Measurements from ENCODE around the gene KRT34.
"Not testable (repeated sequence)": the region's sequence is repeated elsewhere in the genome, so short reads cannot be mapped to it uniquely, and the experiment has no call there.

The KRT34 gene

GRCh38 chr17:41413982-41414381 is 31.9 kb upstream of the KRT34 start:
- Mint-ChIP-seq H3K4me3 (no peak overlapping the region), H3K4me1 (peaks cover 11% of the 10 kb centered on the region), H3K9me3 (no peaks in the 10 kb centered on the region), H3K27me3 (no peaks in the 10 kb centered on the region), H3K27ac (no peak overlapping the region)
- no peak for DNase-seq
- no peak for ATAC-seq

DNA sequence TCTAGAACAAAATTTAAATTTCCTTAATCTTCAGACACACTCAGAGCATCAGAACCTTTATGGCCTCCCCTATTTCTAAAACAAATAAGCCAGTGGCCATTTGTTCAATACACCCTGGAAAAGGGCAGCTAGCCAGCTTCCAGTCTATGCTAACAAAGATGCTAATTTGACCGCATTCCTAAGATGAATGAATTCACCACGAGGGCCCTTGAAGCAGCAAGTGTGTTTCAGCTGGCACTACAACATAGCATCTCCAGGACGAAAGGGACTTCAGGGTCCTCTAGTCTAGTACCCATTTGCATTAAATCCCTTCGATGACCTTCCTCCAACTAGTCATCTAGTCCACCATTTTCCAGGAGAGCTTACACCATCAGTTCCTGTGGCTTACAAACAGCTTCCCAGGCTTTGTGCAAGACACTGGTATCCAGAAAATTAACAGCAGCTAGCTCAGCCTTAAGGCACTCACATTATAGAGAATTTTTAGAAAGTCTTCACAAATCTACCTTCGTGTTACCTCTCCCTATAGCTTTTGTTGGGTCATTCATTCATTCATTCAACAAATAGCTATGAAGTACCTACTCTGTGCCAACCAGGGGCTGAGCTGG is 31.3 kb upstream of the KRT34 start:
- Mint-ChIP-seq H3K27ac (no peak overlapping the region), H3K4me3 (no peak overlapping the region), H3K4me1 (peaks cover 17% of the 10 kb centered on the region), H3K9me3 (no peaks in the 10 kb centered on the region), H3K27me3 (no peaks in the 10 kb centered on the region)
- DNase-seq, result no peak
- no peak for ATAC-seq

- peaks cover 15% of the 10 kb centered on the region for H3K4me1 Mint-ChIP-seq
- H3K27me3 Mint-ChIP-seq, result no peaks in the 10 kb centered on the region
- no peak overlapping the region for H3K4me3 Mint-ChIP-seq
- no peaks in the 10 kb centered on the region for H3K9me3 Mint-ChIP-seq
- ATAC-seq (no peak), DNase-seq (no peak)
- H3K27ac Mint-ChIP-seq, result no peak overlapping the region
Measured at GRCh38 chr17:41411072-41411840, 29.1 kb upstream of the KRT34 start.

DNA sequence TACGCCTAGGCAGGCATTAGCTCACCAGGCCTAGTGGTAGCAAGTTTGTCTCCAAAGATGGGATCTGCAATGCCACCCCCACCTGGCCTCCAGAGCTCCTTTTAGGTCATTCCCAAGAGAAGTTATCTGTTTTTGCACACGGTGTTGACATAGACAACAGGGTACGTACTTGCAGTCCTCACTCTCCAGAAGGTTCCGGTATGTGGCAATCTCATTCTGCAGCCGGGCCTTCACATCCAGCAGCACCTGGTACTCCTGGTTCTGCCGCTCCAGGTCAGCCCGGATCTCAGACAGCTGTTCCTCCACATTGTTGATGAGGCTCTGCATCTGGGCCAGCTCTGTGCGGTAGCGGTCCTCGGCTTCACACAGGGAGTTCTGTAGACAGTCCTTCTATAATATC is 25.1 kb upstream of the KRT34 start:
- peaks cover 42% of the 10 kb centered on the region for H3K4me1 Mint-ChIP-seq

DNA sequence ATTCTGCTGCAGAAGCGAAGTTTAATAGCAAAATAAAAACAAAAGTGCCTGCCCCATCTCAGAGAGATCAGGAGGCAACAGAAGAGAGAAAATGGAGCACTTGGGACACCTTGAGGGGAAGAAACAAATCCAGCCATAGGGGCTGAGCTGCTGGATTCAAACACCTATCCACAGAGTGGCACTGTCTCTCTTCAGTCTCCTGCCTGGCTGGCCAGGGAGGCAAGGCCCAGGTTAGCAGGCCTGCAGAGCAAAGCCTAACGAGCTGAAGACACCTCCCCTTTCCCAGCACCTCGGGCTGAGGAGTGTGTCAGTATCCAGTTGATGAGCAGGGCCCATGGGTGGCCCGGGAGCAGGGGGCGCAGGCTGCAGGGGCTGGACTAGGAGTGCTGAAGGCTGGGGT is 24.1 kb upstream of the KRT34 start:
- Mint-ChIP-seq H3K4me3 (no peak overlapping the region), H3K4me1 (peaks cover 45% of the 10 kb centered on the region), H3K9me3 (no peaks in the 10 kb centered on the region), H3K27ac (no peak overlapping the region), H3K27me3 (no peaks in the 10 kb centered on the region)
- DNase-seq (no peak), ATAC-seq (no peak)

More for the DNA sequence above, 25.1 kb upstream of the KRT34 start:
- H3K4me3 Mint-ChIP-seq, result no peak overlapping the region
- H3K27me3 Mint-ChIP-seq, result no peaks in the 10 kb centered on the region
- H3K27ac Mint-ChIP-seq, result no peak overlapping the region
- no peak for ATAC-seq
- H3K9me3 Mint-ChIP-seq, result no peaks in the 10 kb centered on the region
- DNase-seq, result no peak

GRCh38 chr17:41404024-41404671 is 22.0 kb upstream of the KRT34 start:
- DNase-seq (peak; percentile 52 to 65), ATAC-seq (peak; percentile 95)
- H3K4me1 Mint-ChIP-seq, result peaks cover 42% of the 10 kb centered on the region
- peak overlapping the region; percentile 48 to 71 for H3K4me3 Mint-ChIP-seq
- H3K9me3 Mint-ChIP-seq, result no peaks in the 10 kb centered on the region
- H3K27me3 Mint-ChIP-seq, result no peaks in the 10 kb centered on the region
- H3K27ac Mint-ChIP-seq, result peak overlapping the region in 1 of 2 donors; percentile 87

DNA sequence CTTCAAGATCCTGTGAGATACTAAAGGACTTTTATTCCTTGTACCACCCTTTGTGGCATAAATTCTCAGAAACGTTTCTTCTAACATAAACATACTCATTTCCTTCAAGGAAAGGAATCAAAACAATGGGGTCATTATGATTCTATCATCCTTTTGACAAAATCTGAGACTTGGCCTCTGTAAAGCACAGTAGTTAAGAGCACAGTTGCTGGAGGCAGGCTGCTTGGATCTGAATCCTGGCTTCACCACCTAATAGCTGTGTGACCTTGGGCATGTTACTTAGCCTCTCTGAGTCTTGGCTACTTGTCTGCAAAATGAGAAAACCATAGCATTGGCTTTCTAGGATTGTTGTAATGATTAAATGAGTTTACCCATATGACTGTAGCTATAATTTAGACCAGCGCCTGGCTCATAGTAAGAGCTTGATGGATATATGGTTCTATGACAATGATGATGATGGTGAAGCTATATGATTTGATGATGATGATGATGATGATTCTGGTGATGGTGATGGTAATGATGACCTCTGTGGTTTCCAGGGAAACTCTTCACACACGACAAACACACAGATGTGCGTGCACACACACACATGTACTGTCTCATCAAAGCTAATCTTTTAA is 21.4 kb upstream of the KRT34 start:
- Mint-ChIP-seq H3K27me3 (no peaks in the 10 kb centered on the region), H3K27ac (peak overlapping the region; percentile 57 to 87), H3K4me1 (peaks cover 36% of the 10 kb centered on the region), H3K9me3 (no peaks in the 10 kb centered on the region), H3K4me3 (peak overlapping the region; percentile 48 to 71)
- ATAC-seq (no peak), DNase-seq (no peak)

GRCh38 chr17:41402161-41402560 is 20.1 kb upstream of the KRT34 start:
- Mint-ChIP-seq H3K4me3 (peak overlapping the region; percentile 11 to 58), H3K4me1 (peaks cover 31% of the 10 kb centered on the region), H3K9me3 (no peaks in the 10 kb centered on the region), H3K27me3 (no peaks in the 10 kb centered on the region), H3K27ac (peak overlapping the region in 1 of 2 donors; percentile 69)
- no peak for DNase-seq
- ATAC-seq, result no peak

GRCh38 chr17:41396996-41397660 is 15.0 kb upstream of the KRT34 start, which contains the start of gene KRT31:
TSS of gene KRT31 (minus strand) at chr17:41397608. CDS start at chr17:41397539, 69 bp downstream.
- H3K27me3 Mint-ChIP-seq, result peaks cover 2% of the 10 kb centered on the region
- no peak within 1 kb of the TSS for H3K27ac Mint-ChIP-seq

DNA sequence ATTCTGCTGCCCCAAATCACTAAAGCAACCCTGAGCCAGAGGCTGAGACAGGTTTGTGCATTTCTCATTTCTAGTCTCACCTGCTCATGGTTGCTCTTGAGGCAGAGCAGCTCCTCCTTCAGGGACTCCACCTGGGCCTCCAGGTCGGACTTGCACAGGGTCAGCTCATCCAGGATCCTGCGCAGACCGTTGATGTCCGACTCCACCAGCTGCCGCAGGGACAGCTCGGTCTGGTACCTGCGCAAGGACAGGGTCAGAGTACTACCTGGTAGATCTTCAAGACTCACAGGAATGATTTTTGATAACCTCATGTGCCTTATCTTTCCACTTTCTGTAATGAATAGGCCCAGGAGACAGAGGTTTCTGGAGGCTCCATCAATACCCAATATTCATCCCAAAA is 14.2 kb upstream of the KRT34 start:
- no peak for ATAC-seq
- no peaks in the 10 kb centered on the region for H3K9me3 Mint-ChIP-seq
- peaks cover 8% of the 10 kb centered on the region for H3K27me3 Mint-ChIP-seq
- H3K27ac Mint-ChIP-seq, result no peak overlapping the region
- H3K4me1 Mint-ChIP-seq, result no peaks in the 10 kb centered on the region
- no peak overlapping the region for H3K4me3 Mint-ChIP-seq
- no peak for DNase-seq

More at GRCh38 chr17:41396996-41397660, 15.0 kb upstream of the KRT34 start, which contains the start of gene KRT31:
- no peak for DNase-seq
- Mint-ChIP-seq H3K9me3 (no peaks in the 10 kb centered on the region), H3K4me1 (peaks cover 2% of the 10 kb centered on the region), H3K4me3 (no peak within 1 kb of the TSS)
- no peak for ATAC-seq

DNA sequence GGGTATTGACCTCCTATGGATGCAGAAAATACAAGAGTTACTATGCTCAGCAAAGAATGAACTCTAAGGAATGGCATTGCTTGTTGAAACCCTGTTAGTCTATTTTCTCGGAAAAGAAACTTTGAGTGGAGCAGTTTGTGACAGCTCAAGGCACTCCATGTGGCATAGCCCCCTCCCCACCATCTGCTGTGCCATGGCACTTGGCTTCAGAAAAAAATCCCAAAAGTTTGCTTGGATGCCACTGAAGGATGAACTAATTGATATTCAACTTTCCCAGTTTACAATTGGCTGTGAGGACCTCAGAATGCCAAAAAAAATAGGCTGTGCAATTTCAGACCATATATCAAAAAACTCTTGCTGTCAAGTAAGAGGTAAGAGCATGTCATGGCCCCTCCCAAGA is 13.5 kb upstream of the KRT34 start:
- DNase-seq (no peak), ATAC-seq (no peak)
- H3K27me3 Mint-ChIP-seq, result peaks cover 8% of the 10 kb centered on the region
- no peak overlapping the region for H3K4me3 Mint-ChIP-seq
- no peaks in the 10 kb centered on the region for H3K4me1 Mint-ChIP-seq
- no peak overlapping the region for H3K27ac Mint-ChIP-seq
- no peaks in the 10 kb centered on the region for H3K9me3 Mint-ChIP-seq

DNA sequence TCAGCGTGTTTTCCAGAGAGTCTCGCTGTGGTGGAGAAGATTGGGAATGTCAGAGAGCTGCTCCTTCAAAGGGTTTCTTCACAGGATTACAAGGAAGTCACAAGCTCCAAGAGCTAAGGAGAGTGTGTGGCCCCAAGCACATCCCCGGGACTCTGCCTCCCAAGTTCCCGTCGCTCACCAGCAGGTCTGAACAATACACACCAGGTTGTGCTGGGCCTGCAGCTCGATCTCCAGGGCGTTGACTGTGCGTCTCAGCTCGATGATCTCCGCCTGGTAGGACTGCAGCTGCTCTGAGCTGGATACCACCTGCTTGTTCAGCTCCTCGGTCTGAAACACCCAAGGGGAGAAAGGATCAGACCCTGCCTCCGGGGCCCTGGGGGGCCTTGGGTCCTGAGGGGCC is 12.9 kb upstream of the KRT34 start:
- DNase-seq, H3K9me3 Mint-ChIP-seq, H3K27me3 Mint-ChIP-seq, H3K27ac Mint-ChIP-seq, ATAC-seq, H3K4me1 Mint-ChIP-seq, H3K4me3 Mint-ChIP-seq: not testable (repeated sequence)

DNA sequence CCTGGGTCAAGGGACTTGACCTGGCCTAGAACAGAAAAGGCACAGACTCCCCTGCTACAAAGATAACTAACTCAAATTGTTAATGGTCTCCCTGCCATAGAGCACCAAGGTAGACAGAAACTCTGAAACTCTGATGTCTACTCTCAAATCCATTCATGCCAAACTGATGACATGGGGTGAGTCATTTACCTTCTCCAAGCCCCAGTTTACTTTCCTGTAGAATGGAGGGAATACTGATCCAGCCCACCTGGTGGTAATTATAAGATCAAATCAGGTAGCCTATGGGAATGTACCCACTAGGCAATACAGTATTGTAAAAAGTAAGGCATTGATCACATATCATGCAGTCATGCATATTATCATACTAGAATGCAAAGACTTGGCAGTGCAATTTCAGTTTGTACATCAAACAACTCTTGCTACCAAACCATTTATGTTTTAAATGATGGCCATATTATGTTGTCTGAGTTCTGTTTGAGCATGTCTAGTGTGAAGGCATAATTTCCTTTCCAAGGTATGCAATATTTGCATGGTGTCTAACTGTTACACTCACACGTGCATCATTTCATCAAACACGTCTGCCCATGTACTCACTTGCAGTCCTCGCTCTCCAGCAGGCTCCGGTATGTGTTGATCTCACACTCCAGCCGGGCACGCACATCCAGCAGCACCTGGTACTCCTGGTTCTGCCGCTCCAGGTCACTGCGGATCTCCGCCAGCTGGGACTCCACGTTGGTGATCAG is 12.3 kb upstream of the KRT34 start:
- peaks cover 8% of the 10 kb centered on the region for H3K27me3 Mint-ChIP-seq
- H3K4me3 Mint-ChIP-seq, result no peak overlapping the region
- ATAC-seq, result no peak

GRCh38 chr17:41393826-41394225 is 11.7 kb upstream of the KRT34 start:
- Mint-ChIP-seq H3K4me1 (no peaks in the 10 kb centered on the region), H3K4me3 (no peak overlapping the region), H3K27ac (peak overlapping the region in 1 of 2 donors; percentile 3), H3K9me3 (no peaks in the 10 kb centered on the region), H3K27me3 (peaks cover 8% of the 10 kb centered on the region)
- DNase-seq (no peak), ATAC-seq (no peak)

More for the DNA sequence above, 12.3 kb upstream of the KRT34 start:
- Mint-ChIP-seq H3K9me3 (no peaks in the 10 kb centered on the region), H3K4me1 (no peaks in the 10 kb centered on the region), H3K27ac (no peak overlapping the region)
- no peak for DNase-seq

DNA sequence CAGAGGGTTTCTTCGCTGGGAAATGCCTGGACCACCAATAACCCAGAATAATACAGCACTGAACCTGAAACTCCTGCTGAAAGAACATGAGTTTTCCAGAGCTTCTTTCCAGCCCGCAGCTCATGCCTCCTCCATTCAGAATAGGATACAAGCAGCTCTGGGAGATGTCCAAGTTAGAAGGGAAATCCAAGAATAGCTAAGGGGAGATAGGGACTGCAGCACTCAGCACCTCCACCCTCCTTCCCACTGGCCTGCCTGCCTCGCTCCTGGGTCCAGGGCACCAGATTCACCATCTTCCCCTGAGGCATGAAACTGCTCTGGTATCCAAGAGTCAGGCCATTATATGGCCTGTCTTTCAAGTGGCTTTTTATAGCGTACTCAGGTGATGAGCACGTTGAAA is 11.2 kb upstream of the KRT34 start:
- DNase-seq (no peak), ATAC-seq (no peak)
- no peak overlapping the region for H3K4me3 Mint-ChIP-seq
- H3K27ac Mint-ChIP-seq, result no peak overlapping the region
- H3K4me1 Mint-ChIP-seq, result no peaks in the 10 kb centered on the region
- H3K27me3 Mint-ChIP-seq, result peaks cover 8% of the 10 kb centered on the region
- H3K9me3 Mint-ChIP-seq, result no peaks in the 10 kb centered on the region

Data from stimulated activated naive CD8-positive, alpha-beta T cell treated with anti-CD3 and anti-CD28 coated beads, Interleukin-15, amount 100 ng/mL, for 72 hours (primary cell).